DMS114 treated with DMSO at 0.1 percent for 48 hours (cell line): Measurements from ENCODE around the gene LRRC8D.

ENCODE experiments used
- DNase-seq: peaks from one replicate; lab custom pipeline; 2025; ENCODE audit not compliant: unreplicated experiment; lab: John Stamatoyannopoulos, UW

LRRC8D gene

GRCh38 chr1:89934461-89934860 is 113.6 kb downstream of the LRRC8D start:
- no peak for DNase-seq

DNA sequence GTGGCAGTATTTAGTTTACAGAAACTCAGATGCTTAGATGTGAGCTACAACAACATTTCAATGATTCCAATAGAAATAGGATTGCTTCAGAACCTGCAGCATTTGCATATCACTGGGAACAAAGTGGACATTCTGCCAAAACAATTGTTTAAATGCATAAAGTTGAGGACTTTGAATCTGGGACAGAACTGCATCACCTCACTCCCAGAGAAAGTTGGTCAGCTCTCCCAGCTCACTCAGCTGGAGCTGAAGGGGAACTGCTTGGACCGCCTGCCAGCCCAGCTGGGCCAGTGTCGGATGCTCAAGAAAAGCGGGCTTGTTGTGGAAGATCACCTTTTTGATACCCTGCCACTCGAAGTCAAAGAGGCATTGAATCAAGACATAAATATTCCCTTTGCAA is 114.4 kb downstream of the LRRC8D start:
- DNase-seq = no peak

- no peak for DNase-seq
These were observed 115.9 kb downstream of the LRRC8D start for GRCh38 chr1:89936694-89937093.

- DNase-seq = no peak
These were observed 117.6 kb downstream of the LRRC8D start for GRCh38 chr1:89938171-89939055.

DNA sequence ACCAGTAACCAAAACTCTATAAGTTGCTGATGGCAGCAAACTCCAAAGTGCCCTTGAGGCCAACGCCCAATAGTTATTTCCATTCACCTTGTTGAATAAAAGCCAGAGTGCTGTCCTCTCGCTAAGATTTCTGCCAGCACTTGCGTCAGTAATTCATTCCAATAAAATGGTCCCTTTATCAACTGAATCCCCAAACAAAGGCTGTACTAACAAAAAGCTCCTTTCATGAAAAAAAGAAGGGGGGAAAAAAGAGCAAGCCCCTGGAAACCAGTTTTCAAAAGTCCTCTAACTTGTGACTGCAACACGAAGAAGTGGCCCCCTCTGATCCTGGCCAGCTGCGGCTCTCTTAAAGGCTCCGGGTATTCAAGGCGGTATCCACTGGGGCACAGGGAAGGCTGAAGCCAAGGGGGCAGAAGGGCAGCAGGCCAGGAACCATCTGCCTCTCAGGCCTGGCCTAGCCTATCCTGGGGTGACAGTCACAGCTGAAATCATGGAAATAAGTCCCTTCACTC is 118.3 kb downstream of the LRRC8D start:
- no peak for DNase-seq

GRCh38 chr1:89939693-89940438 is 119.0 kb downstream of the LRRC8D start:
- no peak for DNase-seq

- no peak for DNase-seq
These were observed 120.4 kb downstream of the LRRC8D start for GRCh38 chr1:89941110-89941766.

DNA sequence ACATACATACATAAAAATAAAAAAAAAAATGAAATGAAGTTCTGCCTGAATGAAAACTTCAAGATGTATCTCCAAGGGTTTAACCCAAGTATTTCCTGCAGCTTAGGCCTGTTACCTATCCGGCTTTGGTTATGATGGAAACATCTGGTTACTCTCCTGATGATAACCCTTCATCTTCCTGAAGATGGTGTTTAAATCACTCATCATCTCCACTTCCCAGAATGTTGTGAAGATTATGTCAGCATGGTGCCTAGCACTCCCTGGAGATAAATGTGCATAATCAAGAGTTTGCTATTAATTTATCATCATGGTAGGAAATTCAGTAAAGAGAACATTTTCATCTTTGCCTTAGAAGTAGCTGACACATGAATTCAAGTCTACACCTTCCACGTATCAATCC is 121.2 kb downstream of the LRRC8D start:
- no peak for DNase-seq

- no peak for DNase-seq
These were observed 122.2 kb downstream of the LRRC8D start for GRCh38 chr1:89942825-89943658.

GRCh38 chr1:89943846-89944781 is 123.3 kb downstream of the LRRC8D start:
- DNase-seq = no peak

GRCh38 chr1:89945852-89946476 is 125.1 kb downstream of the LRRC8D start:
- DNase-seq = no peak

GRCh38 chr1:89946532-89946931 is 125.7 kb downstream of the LRRC8D start:
- no peak for DNase-seq

GRCh38 chr1:89948722-89949345 is 128.0 kb downstream of the LRRC8D start:
- DNase-seq = no peak

DNA sequence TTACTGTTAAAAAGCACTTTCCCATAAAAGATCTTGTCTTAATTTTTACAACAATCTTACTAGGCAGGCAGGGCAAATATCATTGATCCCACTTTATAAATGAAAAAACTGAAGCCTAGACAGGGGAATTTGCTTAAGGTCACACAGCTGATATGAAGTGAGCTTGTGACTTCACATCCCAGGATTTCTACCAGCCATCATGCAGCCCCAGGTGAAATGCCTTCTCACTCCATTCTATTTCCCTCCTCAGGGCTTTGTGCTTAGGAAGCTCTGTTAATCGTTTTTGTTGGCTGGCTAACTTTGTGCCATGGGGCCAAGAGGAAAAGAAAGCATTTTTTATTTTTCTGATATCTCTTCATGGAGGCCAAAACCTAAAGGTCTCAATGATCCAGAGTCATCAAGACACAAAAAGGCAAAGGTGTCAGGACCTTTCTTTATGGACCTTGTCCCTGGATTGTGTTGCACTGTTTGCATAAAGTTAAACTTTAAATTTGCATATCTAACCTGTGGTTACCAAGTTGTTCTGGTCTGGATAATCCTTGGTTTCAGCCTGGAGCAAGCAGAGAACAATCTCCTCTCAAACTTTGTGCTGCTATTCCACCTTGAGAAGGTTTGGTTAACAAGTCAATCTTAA is 129.3 kb downstream of the LRRC8D start:
- DNase-seq = no peak

DNA sequence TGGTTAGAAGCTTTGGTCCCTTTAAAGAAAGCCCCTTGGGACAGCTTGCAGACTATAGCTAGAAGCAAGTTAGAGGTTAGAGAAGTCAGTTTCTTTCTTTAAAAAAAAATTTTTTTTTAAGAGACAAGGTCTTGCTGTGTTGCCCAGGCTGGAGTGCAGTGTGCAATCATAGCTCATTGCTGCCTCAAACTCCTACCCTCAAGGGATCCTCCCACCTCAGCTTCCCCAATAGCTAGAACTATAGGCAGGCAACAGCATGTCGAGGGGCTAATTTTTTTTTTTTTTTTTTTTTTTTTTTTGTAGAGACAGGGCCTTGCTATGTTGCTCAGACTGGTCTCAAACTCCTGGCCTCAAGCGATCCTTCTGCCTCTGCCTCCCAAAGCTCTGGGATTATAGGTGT is 129.9 kb downstream of the LRRC8D start:
- no peak for DNase-seq

GRCh38 chr1:89951766-89952604 is 131.2 kb downstream of the LRRC8D start:
- no peak for DNase-seq

DNA sequence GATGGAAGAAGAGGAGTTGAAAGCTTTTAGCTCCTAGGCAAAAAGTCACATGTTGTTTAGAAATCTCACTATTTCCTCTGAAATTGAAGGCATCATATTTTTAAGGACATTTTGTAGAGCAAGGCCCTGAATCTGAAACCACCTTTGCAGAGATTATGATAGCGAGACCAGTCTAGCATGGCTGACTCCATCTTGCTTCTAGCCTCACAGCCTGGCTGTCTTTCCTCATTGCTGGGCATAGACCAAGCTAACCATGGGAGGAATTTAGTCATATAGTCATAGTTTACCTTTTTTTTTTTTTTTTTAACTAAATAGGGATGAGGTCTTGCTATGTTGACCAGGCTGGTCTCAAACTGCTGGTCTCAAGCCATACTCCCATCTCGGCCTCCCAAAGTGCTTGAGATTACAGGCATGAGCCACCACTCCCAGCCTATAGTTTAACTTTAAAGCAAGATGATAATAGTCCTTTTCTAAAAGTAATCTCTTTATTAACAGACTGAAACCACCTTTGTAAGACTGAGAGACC is 131.8 kb downstream of the LRRC8D start:
- no peak for DNase-seq
